ENCODE data around the gene IGSF11. TPM values are rescaled to one million over a fixed set of nuclear protein-coding genes. Genes with fewer than 3 reads are reported as not detected.

The IGSF11 gene
- total RNA-seq, 1 donor from 2014 or later = 8.2 TPM

GRCh38 chr3:118990823-118991560 lies 43.7 kb downstream of the IGSF11 start:
- no peak overlapping the region for H3K4me3 Mint-ChIP-seq (ENCODE audit: unreplicated experiment)
- H3K27ac Mint-ChIP-seq (ENCODE audit: unreplicated experiment) = no peak overlapping the region
- H3K27me3 Mint-ChIP-seq (ENCODE audit: unreplicated experiment) = no peaks in the 10 kb centered on the region
- peaks cover 38% of the 10 kb centered on the region for H3K4me1 Mint-ChIP-seq (ENCODE audit: low read depth, unreplicated experiment)
- no peak for DNase-seq
- no peaks in the 10 kb centered on the region for H3K36me3 Mint-ChIP-seq (ENCODE audit: unreplicated experiment)
- TF ChIP-seq CTCF (IDR thresholded peaks at IDR 0.05; ENCODE audit: partially characterized antibody, unreplicated experiment) = no peak
- H3K9me3 Mint-ChIP-seq (ENCODE audit: unreplicated experiment) = peaks cover 6% of the 10 kb centered on the region

- H3K9me3 Mint-ChIP-seq (ENCODE audit: unreplicated experiment) = peaks cover 5% of the 10 kb centered on the region
- H3K27me3 Mint-ChIP-seq (ENCODE audit: unreplicated experiment) = no peaks in the 10 kb centered on the region
- peak overlapping the region; percentile 49 for H3K27ac Mint-ChIP-seq (ENCODE audit: unreplicated experiment)
- peaks cover 46% of the 10 kb centered on the region for H3K4me1 Mint-ChIP-seq (ENCODE audit: low read depth, unreplicated experiment)
- DNase-seq = no peak
- no peak for TF ChIP-seq CTCF (IDR thresholded peaks at IDR 0.05; ENCODE audit: partially characterized antibody, unreplicated experiment)
- no peak overlapping the region for H3K4me3 Mint-ChIP-seq (ENCODE audit: unreplicated experiment)
- no peaks in the 10 kb centered on the region for H3K36me3 Mint-ChIP-seq (ENCODE audit: unreplicated experiment)
Measured at GRCh38 chr3:118988198-118989130, 46.2 kb downstream of the IGSF11 start.

- TF ChIP-seq CTCF (IDR thresholded peaks at IDR 0.05; ENCODE audit: partially characterized antibody, unreplicated experiment) = no peak
- Mint-ChIP-seq H3K4me1 (ENCODE audit: low read depth, unreplicated experiment) (peaks cover 44% of the 10 kb centered on the region), H3K9me3 (ENCODE audit: unreplicated experiment) (peaks cover 5% of the 10 kb centered on the region), H3K27ac (ENCODE audit: unreplicated experiment) (peak overlapping the region; percentile 41), H3K36me3 (ENCODE audit: unreplicated experiment) (no peaks in the 10 kb centered on the region), H3K4me3 (ENCODE audit: unreplicated experiment) (no peak overlapping the region), H3K27me3 (ENCODE audit: unreplicated experiment) (no peaks in the 10 kb centered on the region)
- DNase-seq = no peak
Measured at GRCh38 chr3:118987477-118987876, 47.2 kb downstream of the IGSF11 start.

GRCh38 chr3:118986734-118987133 lies 47.9 kb downstream of the IGSF11 start:
- Mint-ChIP-seq H3K4me3 (ENCODE audit: unreplicated experiment) (no peak overlapping the region), H3K36me3 (ENCODE audit: unreplicated experiment) (no peaks in the 10 kb centered on the region), H3K9me3 (ENCODE audit: unreplicated experiment) (peaks cover 5% of the 10 kb centered on the region), H3K27me3 (ENCODE audit: unreplicated experiment) (no peaks in the 10 kb centered on the region), H3K4me1 (ENCODE audit: low read depth, unreplicated experiment) (peaks cover 43% of the 10 kb centered on the region), H3K27ac (ENCODE audit: unreplicated experiment) (peak overlapping the region; percentile 41)
- TF ChIP-seq CTCF (IDR thresholded peaks at IDR 0.05; ENCODE audit: partially characterized antibody, unreplicated experiment) = no peak
- DNase-seq = no peak
